Peyer's patch (tissue), 4 donors: ENCODE data around the gene ROBO2. TPM values are rescaled to one million over a fixed set of nuclear protein-coding genes. Genes with fewer than 3 reads are reported as not detected.

Experiments
- DNase-seq, 3 donors: peaks; one replicate each; pipeline ENCODE4 v3.0.0-alpha.2; 2017 to 2019
- H3K27ac ChIP-seq, 4 donors: fragments of 200-600 bp; sonication (generic); one replicate each; pipeline ENCODE4 v1.5.1; 2016 to 2019
- H3K27me3 ChIP-seq, 2 donors: fragments of 200-600 bp; sonication (generic); one replicate each; pipeline ENCODE4 v1.5.1; 2019
- H3K36me3 ChIP-seq, 3 donors: fragments of 200-600 bp; sonication (generic); one replicate each; pipeline ENCODE4 v1.5.1; 2016 to 2019
- H3K4me1 ChIP-seq, 4 donors: fragments of 200-600 bp; sonication (generic); one replicate each; pipeline ENCODE4 v1.5.1; 2016 to 2019
- H3K4me3 ChIP-seq, 4 donors: fragments of 200-600 bp; sonication (generic); 1 replicate in 3 of 4; 2 replicates in 1 of 4; pipeline ENCODE4 v1.5.1; 2016 to 2019; ENCODE audit warnings: mild to moderate bottlenecking in 1 of 4
- H3K9me3 ChIP-seq, 4 donors: fragments of 200-600 bp; sonication (generic); one replicate each; pipeline ENCODE4 v1.5.1; 2016 to 2019; ENCODE audit warnings: mild to moderate bottlenecking in 1 of 4
- POLR2A ChIP-seq, 2 donors: fragments of 450-650 bp; IDR thresholded peaks; one replicate each; pipeline ENCODE4 v1.5.1; 2017; ENCODE audit warnings: antibody characterized with exemption in 2 of 2, mild to moderate bottlenecking in 2 of 2, moderate library complexity in 2 of 2
- total RNA-seq, 4 donors: library from RNA; depleted of rRNA; stranded (reverse); fragments of >200 nt; gene quantifications; one replicate each; pipeline ENCODE4 v1.1.0, GENCODE V29; 2016
- TF ChIP-seq, protein P1 (sequence below), 6 experiments: fragments of 450-650 bp in 4 of 6; fragments of 200-600 bp in 2 of 6; sonication (generic) in 1 of 6; IDR thresholded peaks; one replicate each; pipeline ENCODE4 v1.5.1; 2017 to 2019; ENCODE audit warnings: antibody characterized with exemption in 6 of 6, mild to moderate bottlenecking in 3 of 6, moderate library complexity in 1 of 6

The ROBO2 gene
- total RNA-seq, 4 donors from 2014 or later, result 1.1 to 5.4 (median 3.4) TPM

DNA sequence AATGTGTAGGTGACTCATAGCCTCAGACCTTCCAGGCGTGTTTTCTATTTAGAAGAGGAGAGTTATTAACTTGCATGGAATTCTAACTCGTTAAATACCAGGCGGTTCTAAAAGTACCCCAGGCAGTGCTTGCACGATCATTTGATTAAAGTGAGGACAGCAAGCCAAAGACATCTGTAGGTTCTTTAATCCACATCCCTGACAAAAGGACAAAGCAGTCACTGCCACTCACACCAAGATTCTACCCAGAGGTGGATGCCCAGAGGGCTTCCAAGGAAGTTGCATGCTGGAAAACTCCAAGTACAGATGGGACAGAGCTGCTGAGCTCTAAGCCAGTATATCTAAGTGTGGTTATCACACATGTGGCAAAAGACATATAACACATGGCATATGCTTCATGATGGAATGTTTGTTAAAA, 372.1 kb downstream of the ROBO2 start:
- no peaks in the 10 kb centered on the region for H3K9me3 ChIP-seq
- H3K27ac ChIP-seq, result no peak overlapping the region
- H3K4me1 ChIP-seq, result no peaks in the 10 kb centered on the region
- no peak overlapping the region for H3K4me3 ChIP-seq
- TF ChIP-seq, protein P1, sequence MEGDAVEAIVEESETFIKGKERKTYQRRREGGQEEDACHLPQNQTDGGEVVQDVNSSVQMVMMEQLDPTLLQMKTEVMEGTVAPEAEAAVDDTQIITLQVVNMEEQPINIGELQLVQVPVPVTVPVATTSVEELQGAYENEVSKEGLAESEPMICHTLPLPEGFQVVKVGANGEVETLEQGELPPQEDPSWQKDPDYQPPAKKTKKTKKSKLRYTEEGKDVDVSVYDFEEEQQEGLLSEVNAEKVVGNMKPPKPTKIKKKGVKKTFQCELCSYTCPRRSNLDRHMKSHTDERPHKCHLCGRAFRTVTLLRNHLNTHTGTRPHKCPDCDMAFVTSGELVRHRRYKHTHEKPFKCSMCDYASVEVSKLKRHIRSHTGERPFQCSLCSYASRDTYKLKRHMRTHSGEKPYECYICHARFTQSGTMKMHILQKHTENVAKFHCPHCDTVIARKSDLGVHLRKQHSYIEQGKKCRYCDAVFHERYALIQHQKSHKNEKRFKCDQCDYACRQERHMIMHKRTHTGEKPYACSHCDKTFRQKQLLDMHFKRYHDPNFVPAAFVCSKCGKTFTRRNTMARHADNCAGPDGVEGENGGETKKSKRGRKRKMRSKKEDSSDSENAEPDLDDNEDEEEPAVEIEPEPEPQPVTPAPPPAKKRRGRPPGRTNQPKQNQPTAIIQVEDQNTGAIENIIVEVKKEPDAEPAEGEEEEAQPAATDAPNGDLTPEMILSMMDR (IDR thresholded peaks at IDR 0.05), result no peak
- no peak for TF ChIP-seq POLR2A (IDR thresholded peaks at IDR 0.05)
- no peaks in the 10 kb centered on the region for H3K36me3 ChIP-seq
- no peak for DNase-seq
- H3K27me3 ChIP-seq, result no peaks in the 10 kb centered on the region

DNA sequence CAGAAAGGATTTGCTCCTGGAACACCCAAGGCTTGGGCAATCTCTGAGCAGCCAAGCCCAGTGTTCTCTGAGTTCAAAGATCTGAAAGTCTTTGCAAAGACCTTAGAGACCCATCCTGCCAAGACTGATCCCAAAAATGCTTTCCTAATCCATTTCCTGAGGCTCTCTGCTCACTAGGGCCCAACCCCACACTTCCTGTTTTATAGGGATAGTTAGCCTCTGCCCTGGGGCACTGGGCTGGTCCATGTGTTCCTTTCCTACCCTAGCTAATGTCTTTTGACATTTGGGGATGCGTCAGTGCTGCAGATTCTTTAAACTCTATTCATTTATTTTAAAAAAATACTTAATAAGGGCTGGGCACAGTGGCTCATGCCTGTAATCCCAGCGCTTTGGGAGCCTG, 372.7 kb downstream of the ROBO2 start:
- Histone ChIP-seq H3K27ac (no peak overlapping the region), H3K36me3 (no peaks in the 10 kb centered on the region), H3K9me3 (no peaks in the 10 kb centered on the region), H3K4me3 (no peak overlapping the region), H3K4me1 (no peaks in the 10 kb centered on the region), H3K27me3 (no peaks in the 10 kb centered on the region)
- no peak for TF ChIP-seq POLR2A (IDR thresholded peaks at IDR 0.05)
- TF ChIP-seq, protein P1 (IDR thresholded peaks at IDR 0.05), result no peak
- DNase-seq, result no peak

DNA sequence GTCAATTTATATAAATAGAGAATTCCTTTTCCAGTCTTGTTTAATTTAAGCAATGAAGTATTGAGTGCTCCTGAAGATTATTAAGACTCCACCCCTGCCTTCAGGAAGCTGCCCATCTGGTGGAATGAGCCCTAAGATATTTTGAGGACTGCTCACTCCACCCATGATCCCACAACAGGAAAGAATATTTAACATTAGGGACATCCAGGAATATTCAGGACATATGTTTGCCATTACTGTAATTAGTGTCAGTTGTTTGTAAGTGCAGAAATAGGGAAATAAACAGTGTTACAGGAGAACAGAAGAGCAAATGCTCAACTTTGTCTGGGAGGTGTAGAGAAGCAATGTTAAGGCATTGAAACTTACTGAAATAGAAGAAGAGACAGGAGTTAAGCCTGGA, 375.0 kb downstream of the ROBO2 start:
- Histone ChIP-seq H3K27ac (no peak overlapping the region), H3K36me3 (no peaks in the 10 kb centered on the region), H3K9me3 (no peaks in the 10 kb centered on the region), H3K27me3 (no peaks in the 10 kb centered on the region), H3K4me1 (no peaks in the 10 kb centered on the region), H3K4me3 (no peak overlapping the region)
- DNase-seq, result no peak
- TF ChIP-seq, protein P1 (IDR thresholded peaks at IDR 0.05), result no peak

DNA sequence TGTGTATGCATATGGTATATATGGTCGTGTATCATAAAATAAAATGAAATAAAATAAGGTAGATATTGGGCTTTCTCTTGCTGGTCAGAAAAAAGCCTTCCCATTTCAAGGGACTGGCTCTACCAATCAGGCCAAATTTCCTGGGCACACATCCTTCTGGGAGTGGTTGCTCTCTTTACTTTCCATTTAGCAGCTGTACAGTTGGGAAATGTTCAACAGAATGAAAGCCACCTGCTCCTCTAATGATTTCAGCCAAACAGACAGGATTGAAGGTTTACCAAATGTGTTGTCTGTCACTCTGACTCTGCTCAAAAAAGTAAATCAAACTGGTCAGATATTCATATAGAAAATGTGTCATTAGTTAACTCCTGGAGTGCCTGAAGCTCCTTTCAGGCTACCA, 380.4 kb downstream of the ROBO2 start:
- no peak overlapping the region for H3K27ac ChIP-seq
- H3K27me3 ChIP-seq, result no peaks in the 10 kb centered on the region
- no peaks in the 10 kb centered on the region for H3K4me1 ChIP-seq
- TF ChIP-seq, protein P1 (IDR thresholded peaks at IDR 0.05), result no peak
- H3K9me3 ChIP-seq, result no peaks in the 10 kb centered on the region
- no peak for DNase-seq
- H3K36me3 ChIP-seq, result no peaks in the 10 kb centered on the region
- H3K4me3 ChIP-seq, result no peak overlapping the region

DNA sequence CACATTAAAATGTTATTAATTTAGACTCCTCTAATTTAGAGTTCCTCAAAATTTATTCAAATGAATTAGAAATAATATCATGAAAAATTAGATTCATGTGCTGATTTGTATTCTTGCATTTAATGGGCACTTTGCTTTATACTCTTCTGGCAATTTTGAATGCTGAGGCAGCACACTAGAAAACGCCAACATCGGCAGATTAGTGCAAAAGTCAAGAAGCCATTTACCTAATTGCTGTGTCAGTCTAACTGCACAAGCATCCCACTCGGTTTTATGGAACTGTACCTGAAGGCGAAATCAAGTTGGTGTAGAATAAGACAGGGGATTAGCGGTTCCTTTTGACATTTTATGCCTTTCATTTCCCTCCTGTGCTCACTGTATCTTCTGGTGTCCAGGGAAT, 382.0 kb downstream of the ROBO2 start:
- Histone ChIP-seq H3K36me3 (no peaks in the 10 kb centered on the region), H3K9me3 (no peaks in the 10 kb centered on the region), H3K27ac (no peak overlapping the region), H3K4me1 (no peaks in the 10 kb centered on the region), H3K4me3 (no peak overlapping the region), H3K27me3 (no peaks in the 10 kb centered on the region)
- DNase-seq, result no peak
- no peak for TF ChIP-seq POLR2A (IDR thresholded peaks at IDR 0.05)
- TF ChIP-seq, protein P1 (IDR thresholded peaks at IDR 0.05), result no peak

DNA sequence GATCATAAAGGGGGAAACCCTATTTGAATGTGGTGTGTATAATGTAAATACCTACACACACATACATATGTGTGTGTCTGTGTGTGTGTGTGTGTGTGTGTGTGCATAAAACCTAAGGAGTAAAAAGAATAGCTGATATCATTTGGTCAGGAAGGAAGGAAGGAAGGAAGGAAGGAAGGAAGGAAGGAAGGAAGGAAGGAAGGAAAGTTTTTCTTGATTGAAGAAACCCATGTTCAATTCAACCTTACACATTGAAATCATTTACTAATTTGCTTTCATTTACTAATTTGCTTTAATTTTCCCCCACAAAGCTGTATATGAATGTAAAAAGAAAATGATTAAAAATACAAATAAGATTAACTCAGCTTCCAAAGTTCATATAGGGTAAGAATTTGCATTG, 386.6 kb downstream of the ROBO2 start:
- no peaks in the 10 kb centered on the region for H3K4me1 ChIP-seq
- no peaks in the 10 kb centered on the region for H3K27me3 ChIP-seq
- no peaks in the 10 kb centered on the region for H3K36me3 ChIP-seq
- no peak for TF ChIP-seq POLR2A (IDR thresholded peaks at IDR 0.05)
- TF ChIP-seq, protein P1 (IDR thresholded peaks at IDR 0.05), result no peak
- no peaks in the 10 kb centered on the region for H3K9me3 ChIP-seq
- no peak overlapping the region for H3K27ac ChIP-seq
- no peak overlapping the region for H3K4me3 ChIP-seq
- DNase-seq, result no peak
